ENCODE measurements around the gene TTC3.

- TF ChIP-seq EZH2 (IDR thresholded peaks at IDR 0.05; ENCODE audit: insufficient read depth, low read length) (no peak), CTCF (IDR thresholded peaks at IDR 0.05; ENCODE audit: insufficient read depth, low read depth, low read length) (no peak)
These were observed 170.9 kb downstream of the TTC3 start for GRCh38 chr21:37243961-37244360.
